Lower leg skin (tissue), 4 donors: Measurements from ENCODE around the gene ERG. TPM values are rescaled to one million over a fixed set of nuclear protein-coding genes. Genes with fewer than 3 reads are reported as not detected.

Experiments used
- DNase-seq, 2 donors: peaks; one replicate each; pipeline ENCODE4 v3.0.0-alpha.2; 2019; ENCODE audit warnings: low spot score in 2 of 2
- H3K4me3 ChIP-seq: fragments of 200-600 bp; sonication (generic); 2 replicates; pipeline ENCODE4 v1.5.1; 2017; ENCODE audit warnings: mild to moderate bottlenecking, low read depth; ENCODE audit not compliant: poor library complexity, severe bottlenecking
- CTCF ChIP-seq, 3 donors: fragments of 450-650 bp; IDR thresholded peaks; one replicate each; pipeline ENCODE4 v1.5.1; 2016; ENCODE audit warnings: antibody characterized with exemption in 3 of 3, mild to moderate bottlenecking in 3 of 3, moderate library complexity in 2 of 3
- POLR2A ChIP-seq, 2 donors: fragments of 450-650 bp; IDR thresholded peaks; one replicate each; pipeline ENCODE4 v1.6.1; 2016 to 2017; ENCODE audit warnings: antibody characterized with exemption in 2 of 2, mild to moderate bottlenecking in 1 of 2, moderate library complexity in 1 of 2
- WGBS, 2 donors: methylation state at CpG; one replicate each; pipeline ENCODE4 v1.1.5; 2018; 5-methylcytosine and 5-hydroxymethylcytosine counted together
- intact Hi-C: fragments of 100-400 bp; cut with DNase I; formaldehyde crosslinking; loops from one replicate; pipeline ENCODE4 v1.15.0; 2023; ENCODE audit warnings: low total_unique reads
- total RNA-seq, 4 donors: library from RNA; depleted of rRNA; stranded (reverse); fragments of >200 nt; gene quantifications; one replicate each; pipeline ENCODE4 v1.1.0, GENCODE V29; 2016

ERG gene
- total RNA-seq, 4 donors from 2014 or later, result 3.5 to 12.5 (median 6.6) TPM

DNA sequence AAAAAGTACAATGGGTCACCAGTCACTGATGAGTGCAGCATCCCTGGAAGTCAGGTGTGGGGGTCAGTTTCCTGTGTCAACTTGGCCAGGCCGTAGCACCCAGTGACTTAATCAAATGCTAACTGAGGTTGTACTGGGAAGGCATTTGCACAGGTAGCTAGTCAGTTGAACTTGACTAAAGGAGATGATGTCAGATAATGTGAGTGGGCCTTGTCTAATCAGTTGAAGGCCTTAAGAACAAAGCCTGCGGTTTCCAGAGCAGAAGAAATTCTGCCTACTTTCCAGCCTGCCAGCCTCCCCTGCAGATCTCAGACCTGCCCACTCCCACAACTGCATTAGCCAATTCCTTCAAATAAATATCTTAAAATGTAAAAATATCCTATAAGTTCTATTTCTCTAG lies 57.1 kb downstream of the ERG start:
- DNase-seq, result no peak
- 87 to 93% methylated on average over 2 of the region's 2 CpGs for WGBS, 2 donors

GRCh38 chr21:38440746-38441145 lies 57.5 kb downstream of the ERG start:
- DNase-seq, result no peak
- intact Hi-C loops, result no loop called here
- WGBS, 2 donors, result 75 to 79% methylated on average over 5 of the region's 5 CpGs
- no peak for TF ChIP-seq CTCF (IDR thresholded peaks at IDR 0.05)
- no peak for TF ChIP-seq POLR2A (IDR thresholded peaks at IDR 0.05)
- H3K4me3 ChIP-seq, result no peak overlapping the region

More for the DNA sequence above, 57.1 kb downstream of the ERG start:
- intact Hi-C loops, result no loop called here
- H3K4me3 ChIP-seq, result no peak overlapping the region
- TF ChIP-seq CTCF (IDR thresholded peaks at IDR 0.05), result no peak
- TF ChIP-seq POLR2A (IDR thresholded peaks at IDR 0.05), result no peak

GRCh38 chr21:38439957-38440356 lies 58.3 kb downstream of the ERG start:
- intact Hi-C loops, result no loop called here
- no peak for TF ChIP-seq POLR2A (IDR thresholded peaks at IDR 0.05)
- no peak for TF ChIP-seq CTCF (IDR thresholded peaks at IDR 0.05)
- no peak overlapping the region for H3K4me3 ChIP-seq
- 83 to 84% methylated on average over 5 of the region's 5 CpGs for WGBS, 2 donors
- no peak for DNase-seq

- intact Hi-C loops, result no loop called here
Observed at GRCh38 chr21:38439426-38439825, 58.9 kb downstream of the ERG start.

DNA sequence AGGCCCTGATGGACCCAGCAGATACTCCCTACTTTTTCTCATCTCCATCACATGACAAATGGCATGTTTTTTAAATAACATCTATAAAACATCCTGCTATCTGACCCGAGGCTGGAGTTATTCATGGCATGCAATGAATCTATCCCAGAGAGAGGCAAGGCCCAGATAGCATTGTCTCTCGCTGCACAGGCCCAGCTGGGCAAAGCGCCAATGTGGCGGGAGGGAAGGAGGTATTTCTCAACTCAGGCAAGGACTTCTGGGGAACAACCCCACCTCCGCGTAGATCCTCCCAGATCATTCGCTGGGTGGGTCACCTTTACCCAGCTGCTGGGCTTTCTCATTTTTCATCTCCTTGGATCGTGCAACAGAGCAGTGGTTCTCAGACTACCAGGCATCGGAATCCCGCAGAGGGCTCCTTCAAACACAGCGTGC lies 59.8 kb downstream of the ERG start:
- intact Hi-C loops, result no loop called here
- 74 to 83% methylated on average over 11 of the region's 11 CpGs for WGBS, 2 donors
- no peak for DNase-seq
- TF ChIP-seq POLR2A (IDR thresholded peaks at IDR 0.05), result no peak
- no peak for TF ChIP-seq CTCF (IDR thresholded peaks at IDR 0.05)
- H3K4me3 ChIP-seq, result no peak overlapping the region

More at GRCh38 chr21:38439426-38439825, 58.9 kb downstream of the ERG start:
- no peak for DNase-seq
- H3K4me3 ChIP-seq, result no peak overlapping the region
- 46 to 49% methylated on average over 6 of the region's 6 CpGs for WGBS, 2 donors
- TF ChIP-seq POLR2A (IDR thresholded peaks at IDR 0.05) (no peak), CTCF (IDR thresholded peaks at IDR 0.05) (no peak)

DNA sequence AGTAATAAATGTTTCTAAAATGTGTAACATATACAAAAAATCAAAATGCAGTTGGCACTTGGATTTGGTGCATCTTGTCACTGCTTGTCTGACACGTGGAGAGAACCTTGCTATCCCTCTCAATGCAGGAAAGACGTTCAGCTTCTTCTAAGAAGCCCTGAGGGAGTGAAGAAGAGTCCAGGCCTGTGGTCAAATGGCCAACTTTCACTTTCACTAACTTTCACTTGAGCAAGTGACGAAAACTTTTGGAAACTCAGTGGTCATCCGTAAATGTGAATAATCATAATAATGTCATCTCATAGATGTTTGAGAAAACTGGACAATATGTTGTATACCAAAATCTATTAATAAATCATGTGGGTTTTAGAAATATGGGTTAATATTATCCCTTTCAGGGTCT lies 61.9 kb downstream of the ERG start:
- no peak overlapping the region for H3K4me3 ChIP-seq
- 67 to 68% methylated on average over 4 of the region's 4 CpGs for WGBS, 2 donors
- TF ChIP-seq CTCF (IDR thresholded peaks at IDR 0.05), result no peak
- no peak for TF ChIP-seq POLR2A (IDR thresholded peaks at IDR 0.05)
- no peak for DNase-seq
- intact Hi-C loops, result no loop called here
